ENCODE results near the gene TLCD3A.
"Not testable (repeated sequence)": the region's sequence is repeated elsewhere in the genome, so short reads cannot be mapped to it uniquely, and the experiment has no call there.

Gene TLCD3A

DNA sequence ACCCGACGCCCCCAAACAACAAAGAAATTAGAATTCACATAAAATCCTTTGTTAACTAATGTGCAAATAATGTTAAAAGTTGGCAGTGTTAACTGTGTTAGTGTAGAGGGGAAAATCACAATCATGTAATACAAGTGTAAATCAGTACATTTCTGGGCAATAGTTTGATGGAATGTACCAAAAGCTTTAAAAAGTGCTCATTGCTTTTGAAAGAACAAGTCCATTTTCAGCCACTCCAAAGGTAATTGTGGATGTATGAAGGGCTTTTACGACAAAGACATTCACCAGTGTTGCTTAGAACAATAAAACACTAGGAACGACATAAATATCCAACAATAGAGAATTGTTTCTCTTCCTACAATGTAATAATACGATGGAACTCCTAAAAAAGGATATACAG lies 40.6 kb downstream of the TLCD3A start:
- in situ Hi-C loops (cut with HindIII; ENCODE audit: low sequenced_read_pairs), result no loop called here
- TF ChIP-seq, protein P1, sequence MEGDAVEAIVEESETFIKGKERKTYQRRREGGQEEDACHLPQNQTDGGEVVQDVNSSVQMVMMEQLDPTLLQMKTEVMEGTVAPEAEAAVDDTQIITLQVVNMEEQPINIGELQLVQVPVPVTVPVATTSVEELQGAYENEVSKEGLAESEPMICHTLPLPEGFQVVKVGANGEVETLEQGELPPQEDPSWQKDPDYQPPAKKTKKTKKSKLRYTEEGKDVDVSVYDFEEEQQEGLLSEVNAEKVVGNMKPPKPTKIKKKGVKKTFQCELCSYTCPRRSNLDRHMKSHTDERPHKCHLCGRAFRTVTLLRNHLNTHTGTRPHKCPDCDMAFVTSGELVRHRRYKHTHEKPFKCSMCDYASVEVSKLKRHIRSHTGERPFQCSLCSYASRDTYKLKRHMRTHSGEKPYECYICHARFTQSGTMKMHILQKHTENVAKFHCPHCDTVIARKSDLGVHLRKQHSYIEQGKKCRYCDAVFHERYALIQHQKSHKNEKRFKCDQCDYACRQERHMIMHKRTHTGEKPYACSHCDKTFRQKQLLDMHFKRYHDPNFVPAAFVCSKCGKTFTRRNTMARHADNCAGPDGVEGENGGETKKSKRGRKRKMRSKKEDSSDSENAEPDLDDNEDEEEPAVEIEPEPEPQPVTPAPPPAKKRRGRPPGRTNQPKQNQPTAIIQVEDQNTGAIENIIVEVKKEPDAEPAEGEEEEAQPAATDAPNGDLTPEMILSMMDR (IDR thresholded peaks at IDR 0.05; ENCODE audit: low read depth, low read length, missing control alignments), result no peak
- no peak for DNase-seq (ENCODE audit: low read depth)
- H3K4me3 ChIP-seq (ENCODE audit: low read depth, low read length), result no peak overlapping the region

DNA sequence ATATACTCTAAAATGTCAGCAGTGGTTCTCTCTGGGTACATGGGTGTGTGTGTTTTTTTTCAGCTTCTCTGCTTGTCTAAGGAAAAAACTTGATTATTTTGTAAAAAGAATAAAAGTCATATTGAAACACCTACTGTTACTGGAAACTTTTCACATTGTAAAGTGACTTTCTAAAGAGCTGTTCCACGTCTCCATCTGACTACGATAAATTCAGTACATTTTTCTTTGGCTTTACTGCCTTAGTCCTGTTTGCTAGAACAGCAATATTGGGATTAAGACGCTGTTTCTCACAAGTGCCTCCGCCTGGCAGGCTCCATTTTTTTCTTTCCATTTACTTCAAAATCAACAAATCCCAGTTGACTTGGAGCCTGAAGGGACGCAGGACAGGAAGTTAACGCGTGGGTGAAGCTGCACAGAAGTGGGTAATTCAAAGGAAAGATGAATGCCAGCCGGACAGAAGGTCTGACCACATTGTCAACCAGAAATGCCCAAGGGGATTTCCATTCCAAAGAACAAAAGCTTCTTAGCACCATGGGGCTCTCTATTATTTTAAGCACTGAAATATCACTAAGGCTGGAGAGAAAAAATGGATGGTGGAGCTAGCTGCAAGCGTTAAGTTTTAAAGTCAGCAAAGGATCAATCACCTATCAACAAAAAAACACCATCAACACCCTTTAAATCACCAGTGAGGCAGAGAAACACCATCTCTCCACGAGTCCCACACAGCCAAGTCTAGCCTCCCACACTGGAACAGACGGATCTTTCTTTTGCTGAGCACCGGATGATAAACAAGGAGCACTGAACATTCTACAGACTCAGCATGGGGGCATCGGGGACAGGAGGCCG lies 41.3 kb downstream of the TLCD3A start:
- TF ChIP-seq, protein P1 (IDR thresholded peaks at IDR 0.05; ENCODE audit: low read depth, low read length, missing control alignments), result no peak
- in situ Hi-C loops (cut with HindIII; ENCODE audit: low sequenced_read_pairs), result no loop called here

DNA sequence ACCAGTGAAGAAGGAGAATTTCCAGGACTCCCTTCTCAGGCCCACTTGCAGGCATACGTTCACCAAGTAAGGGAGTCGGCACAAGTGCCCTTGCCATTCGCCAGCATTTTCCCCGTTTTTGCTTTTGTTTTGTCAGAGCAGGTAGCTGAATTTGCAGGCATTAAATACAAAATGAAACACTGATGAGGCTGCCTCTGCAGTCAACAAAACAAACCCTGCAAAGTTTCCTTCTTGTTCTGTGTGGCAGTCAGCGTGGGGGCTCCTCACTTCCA lies 41.9 kb downstream of the TLCD3A start:
- no peak for DNase-seq (ENCODE audit: low read depth)
- in situ Hi-C loops (cut with HindIII; ENCODE audit: low sequenced_read_pairs), result no loop called here
- TF ChIP-seq, protein P1 (IDR thresholded peaks at IDR 0.05; ENCODE audit: low read depth, low read length, missing control alignments), result no peak
- H3K4me3 ChIP-seq (ENCODE audit: low read depth, low read length), result no peak overlapping the region

More for the DNA sequence above, 41.3 kb downstream of the TLCD3A start:
- no peak overlapping the region for H3K4me3 ChIP-seq (ENCODE audit: low read depth, low read length)
- no peak for DNase-seq (ENCODE audit: low read depth)

DNA sequence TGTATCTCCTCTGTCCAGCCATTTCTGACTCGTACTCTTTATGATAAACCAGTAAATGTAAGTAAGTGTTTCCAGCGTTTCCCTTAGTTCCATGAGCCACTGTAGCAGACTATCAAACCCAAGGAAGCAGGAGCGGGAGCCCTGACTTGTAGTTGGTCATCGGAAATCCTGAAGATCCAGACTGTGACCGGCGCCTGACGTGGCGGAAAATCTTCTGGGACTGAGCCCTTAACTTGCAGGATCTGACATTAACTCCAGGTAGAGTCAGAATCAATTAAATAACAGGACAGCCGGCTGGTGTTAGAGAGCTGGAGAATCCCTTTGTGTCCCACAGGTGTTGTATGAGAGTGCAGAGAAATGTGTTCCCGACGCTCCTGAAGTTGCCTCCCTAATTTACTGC lies 45.7 kb downstream of the TLCD3A start:
- DNase-seq (ENCODE audit: low read depth), result no peak
- no peak overlapping the region for H3K4me3 ChIP-seq (ENCODE audit: low read depth, low read length)
- TF ChIP-seq, protein P1 (IDR thresholded peaks at IDR 0.05; ENCODE audit: low read depth, low read length, missing control alignments), result no peak
- in situ Hi-C loops (cut with HindIII; ENCODE audit: low sequenced_read_pairs), result loop anchor here (25.0 kb wide), 1 partner anchor 209 kb away; the partner anchor contains the start of genes NXN and TIMM22

DNA sequence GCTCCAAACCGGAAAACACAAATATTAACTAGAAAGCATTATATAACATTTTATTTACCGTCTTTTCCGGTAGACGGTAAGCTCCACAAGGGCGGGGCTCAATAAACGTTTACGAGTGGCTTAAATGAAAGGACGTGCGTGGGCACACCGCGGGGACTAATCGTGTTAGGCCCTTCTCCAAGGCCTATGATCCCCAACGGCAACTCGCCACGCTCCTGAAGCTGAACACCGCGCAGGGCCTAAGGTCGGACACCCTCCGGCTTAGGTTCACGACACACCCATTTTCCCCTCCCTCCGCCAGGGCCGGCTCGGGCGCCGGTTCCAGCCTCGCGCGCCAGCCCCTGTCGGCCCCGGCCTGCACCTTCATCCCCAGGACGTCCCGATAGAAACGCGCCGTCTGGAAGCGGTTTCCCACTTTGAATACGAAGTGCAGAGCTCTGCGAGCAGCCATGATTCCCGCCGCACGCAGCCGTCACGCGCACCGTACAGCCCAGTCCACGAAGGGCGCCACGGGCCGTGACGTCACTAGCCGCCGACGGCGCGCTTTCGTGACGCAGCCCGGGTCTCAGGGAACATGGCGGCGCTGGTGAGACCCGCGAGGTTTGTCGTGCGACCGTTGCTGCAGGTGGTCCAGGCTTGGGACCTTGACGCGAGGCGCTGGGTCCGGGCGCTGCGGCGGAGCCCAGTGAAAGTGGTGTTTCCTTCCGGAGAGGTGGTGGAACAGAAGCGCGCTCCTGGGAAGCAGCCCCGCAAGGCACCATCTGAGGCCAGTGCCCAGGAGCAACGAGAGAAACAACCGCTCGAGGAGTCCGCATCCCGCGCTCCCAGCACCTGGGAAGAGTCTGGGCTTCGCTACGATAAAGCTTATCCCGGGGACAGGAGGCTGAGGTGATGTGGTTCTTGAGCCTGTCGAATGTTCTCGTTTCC lies 49.7 kb downstream of the TLCD3A start, which contains the start of the genes GLOD4 and MRM3:
Gene GLOD4, minus strand, starts transcription at position 476 of the 927 bp plus-strand sequence. Its CDS starts 25 bp downstream, at position 451.
Gene MRM3, plus strand, starts transcription at position 549 of the 927 bp plus-strand sequence. Its CDS starts 26 bp downstream, at position 575.
- H3K4me3 ChIP-seq (ENCODE audit: low read depth, low read length), result peak within 1 kb of the TSS; percentile 99
- in situ Hi-C loops (cut with HindIII; ENCODE audit: low sequenced_read_pairs), result loop anchor here (25.0 kb wide), 1 partner anchor 205 kb away; the partner anchor contains the start of genes NXN and TIMM22
- DNase-seq (ENCODE audit: low read depth), result peak; percentile 66
- TF ChIP-seq, protein P1 (IDR thresholded peaks at IDR 0.05; ENCODE audit: low read depth, low read length, missing control alignments), result no peak

DNA sequence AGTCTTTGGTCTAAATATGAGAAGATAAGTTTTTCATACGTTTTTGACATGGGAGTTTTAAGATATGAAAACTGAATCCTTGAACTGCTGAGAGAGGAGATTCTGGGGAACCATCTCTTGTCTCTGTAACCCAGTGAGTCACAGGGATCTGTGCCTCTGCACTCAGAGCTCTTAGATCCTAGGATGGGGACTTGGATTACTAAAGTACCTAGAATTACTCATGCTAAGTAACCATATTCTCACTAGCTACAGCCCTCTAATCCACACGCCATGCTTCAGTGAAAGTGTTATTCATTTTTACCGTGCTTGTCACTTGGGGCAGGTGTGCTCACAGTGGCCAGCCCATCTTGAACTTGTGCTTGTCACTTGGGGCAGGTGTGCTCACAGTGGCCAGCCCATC lies 51.7 kb downstream of the TLCD3A start:
- in situ Hi-C loops (cut with HindIII; ENCODE audit: low sequenced_read_pairs), result loop anchor here (25.0 kb wide), 1 partner anchor 203 kb away; the partner anchor contains the start of genes NXN and TIMM22
- TF ChIP-seq, protein P1 (IDR thresholded peaks at IDR 0.05; ENCODE audit: low read depth, low read length, missing control alignments), result no peak
- no peak for DNase-seq (ENCODE audit: low read depth)
- no peak overlapping the region for H3K4me3 ChIP-seq (ENCODE audit: low read depth, low read length)

DNA sequence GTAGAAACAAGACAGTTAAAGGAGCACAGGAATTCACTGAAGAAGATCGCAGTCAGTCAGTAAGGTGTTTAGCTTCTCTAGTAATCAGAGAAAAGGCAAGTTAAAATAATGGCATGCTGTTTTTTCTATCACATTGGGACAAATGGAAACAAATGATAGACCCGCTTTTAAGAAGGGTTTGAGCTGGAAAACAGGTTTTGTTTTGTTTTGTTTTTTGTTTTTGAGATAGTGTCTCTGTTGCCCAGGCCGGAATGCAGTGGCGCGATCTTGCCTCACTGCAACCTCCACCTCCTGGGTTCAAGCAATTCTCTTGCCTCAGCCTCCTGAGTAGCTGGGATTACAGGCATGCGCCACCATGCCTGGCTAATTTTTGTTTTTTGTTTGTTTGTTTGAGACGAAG lies 53.5 kb downstream of the TLCD3A start:
- in situ Hi-C loops (cut with HindIII; ENCODE audit: low sequenced_read_pairs), result loop anchor here (25.0 kb wide), 1 partner anchor 201 kb away; the partner anchor contains the start of genes NXN and TIMM22
- not testable (repeated sequence) for DNase-seq (ENCODE audit: low read depth); H3K4me3 ChIP-seq (ENCODE audit: low read depth, low read length)
